GM13976 (cell line): ENCODE measurements around the gene CLSTN2.

Experiments used
- DNase-seq: peaks from one replicate; pipeline ENCODE4 v3.0.0; 2012; ENCODE audit warnings: low spot score
- CTCF ChIP-seq: IDR thresholded peaks from 2 replicates; pipeline ENCODE4 v1.5.1; 2012; ENCODE audit warnings: borderline replicate concordance, mild to moderate bottlenecking; ENCODE audit not compliant: insufficient read depth; ENCODE audit errors: extremely low read depth, missing control alignments, control extremely low read depth
- in situ Hi-C: fragments of 300-500 bp; cut with MboI; formaldehyde crosslinking; loops from one replicate; pipeline ENCODE4 v1.12.0; 2022; ENCODE audit warnings: low sequenced_read_pairs, mixed read lengths, inconsistent platforms; ENCODE audit not compliant: unreplicated experiment

Gene CLSTN2

GRCh38 chr3:140530603-140531002 lies 595.6 kb downstream of the CLSTN2 start:
- in situ Hi-C loops, result no loop called here
- DNase-seq, result no peak
- no peak for TF ChIP-seq CTCF

- TF ChIP-seq CTCF, result no peak
- in situ Hi-C loops, result no loop called here
- no peak for DNase-seq
Observed at GRCh38 chr3:140532793-140533330, 597.9 kb downstream of the CLSTN2 start.

- DNase-seq, result no peak
- in situ Hi-C loops, result no loop called here
- no peak for TF ChIP-seq CTCF
Observed at GRCh38 chr3:140536926-140537726, 602.1 kb downstream of the CLSTN2 start.

- in situ Hi-C loops, result no loop called here
- no peak for TF ChIP-seq CTCF
- no peak for DNase-seq
Observed at GRCh38 chr3:140537727-140538082, 602.7 kb downstream of the CLSTN2 start.

GRCh38 chr3:140540262-140540661 lies 605.3 kb downstream of the CLSTN2 start:
- TF ChIP-seq CTCF, result no peak
- no peak for DNase-seq
- in situ Hi-C loops, result no loop called here

GRCh38 chr3:140541975-140542653 lies 607.1 kb downstream of the CLSTN2 start:
- in situ Hi-C loops, result no loop called here
- no peak for TF ChIP-seq CTCF

More at GRCh38 chr3:140541975-140542653, 607.1 kb downstream of the CLSTN2 start:
- no peak for DNase-seq
